Measurements from ENCODE around the gene TSKU.
"Not testable (repeated sequence)": the region's sequence is repeated elsewhere in the genome, so short reads cannot be mapped to it uniquely, and the experiment has no call there.

TSKU gene

GRCh38 chr11:76825726-76826396 is 42.7 kb downstream of the TSKU start:
- no peak for TF ChIP-seq CTCF (IDR thresholded peaks at IDR 0.05; ENCODE audit: extremely low read depth, missing control alignments)
- no peak for DNase-seq (ENCODE audit: low spot score)

DNA sequence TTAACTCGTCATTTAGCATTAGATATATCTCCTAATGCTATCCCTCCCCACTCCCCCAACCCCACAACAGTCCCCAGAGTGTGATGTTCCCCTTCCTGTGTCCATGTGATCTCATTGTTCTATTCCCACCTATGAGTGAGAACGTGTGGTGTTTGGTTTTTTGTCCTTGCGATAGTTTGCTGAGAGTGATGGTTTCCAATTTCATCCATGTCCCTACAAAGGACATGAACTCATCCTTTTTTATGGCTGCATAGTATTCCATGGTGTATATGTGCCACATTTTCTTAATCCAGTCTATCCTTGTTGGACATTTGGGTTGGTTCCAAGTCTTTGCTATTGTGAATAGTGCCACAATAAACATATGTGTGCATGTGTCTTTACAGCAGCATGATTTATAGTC is 43.4 kb downstream of the TSKU start:
- DNase-seq (ENCODE audit: low spot score): not testable (repeated sequence)

- DNase-seq (ENCODE audit: low spot score): not testable (repeated sequence)
Measured at GRCh38 chr11:76827005-76827404, 43.8 kb downstream of the TSKU start.

DNA sequence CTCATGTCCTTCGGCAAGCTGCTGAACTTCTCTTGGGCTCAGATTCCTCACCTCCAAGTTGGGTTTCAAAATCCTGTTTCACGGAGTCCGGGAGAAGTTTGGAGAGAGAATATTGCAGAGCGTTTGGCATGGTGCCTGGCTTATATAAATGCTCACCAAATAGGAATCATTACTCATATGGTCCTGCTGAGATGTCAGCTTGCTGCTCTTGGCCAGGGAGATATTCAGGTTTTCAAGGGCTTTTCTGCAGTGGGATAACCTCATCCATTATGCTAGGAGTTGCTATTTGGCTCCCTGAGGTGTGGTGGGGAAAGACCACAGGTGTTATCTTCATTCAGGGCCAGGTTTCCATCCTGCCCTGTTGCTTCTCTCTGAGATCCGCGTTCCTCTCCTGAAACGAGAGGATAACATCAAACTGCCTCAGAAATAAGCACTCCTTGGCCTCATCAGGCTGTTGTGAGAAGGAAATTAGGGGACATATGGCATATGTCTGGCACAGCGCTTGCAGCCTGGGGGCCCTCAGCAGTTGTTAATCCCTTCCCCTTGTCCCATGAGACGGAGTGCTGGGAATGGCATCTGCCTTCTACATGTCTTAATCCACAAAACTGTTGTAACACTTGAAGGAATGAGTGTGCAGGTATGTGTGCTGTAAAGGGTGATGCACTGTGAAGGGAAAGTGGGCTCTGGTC is 47.6 kb downstream of the TSKU start:
- DNase-seq (ENCODE audit: low spot score): no peak
- no peak for TF ChIP-seq CTCF (IDR thresholded peaks at IDR 0.05; ENCODE audit: extremely low read depth, missing control alignments)

DNA sequence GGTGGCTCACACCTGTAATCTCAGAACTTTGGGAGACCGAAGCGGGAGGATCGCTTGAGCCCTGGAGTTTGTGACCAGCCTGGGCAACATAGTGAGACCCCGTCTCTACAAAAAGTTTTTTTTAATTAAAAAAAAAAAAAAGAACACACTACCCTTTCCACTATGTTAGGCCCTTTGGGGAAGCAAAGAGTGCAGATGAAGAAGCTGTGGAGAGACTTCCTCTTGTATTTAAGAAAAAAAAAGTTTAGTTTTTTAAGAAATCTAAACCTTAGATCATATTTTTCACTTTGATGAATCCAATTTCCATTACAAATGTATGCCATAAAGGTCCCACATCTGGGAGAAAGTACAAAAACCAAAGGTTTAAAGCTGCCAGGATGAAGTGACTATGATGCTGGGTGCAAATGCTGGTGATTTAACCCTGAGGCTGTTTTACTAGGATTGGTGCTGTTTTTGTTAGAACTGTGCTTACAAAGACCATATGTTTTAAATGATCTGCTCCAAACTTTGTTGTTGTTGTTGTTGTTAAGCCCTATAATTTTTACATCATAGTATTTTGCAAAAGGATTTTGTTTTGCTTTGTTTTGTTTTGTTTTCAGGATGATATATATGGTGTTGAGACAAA is 48.6 kb downstream of the TSKU start:
- no peak for TF ChIP-seq CTCF (IDR thresholded peaks at IDR 0.05; ENCODE audit: extremely low read depth, missing control alignments)

DNA sequence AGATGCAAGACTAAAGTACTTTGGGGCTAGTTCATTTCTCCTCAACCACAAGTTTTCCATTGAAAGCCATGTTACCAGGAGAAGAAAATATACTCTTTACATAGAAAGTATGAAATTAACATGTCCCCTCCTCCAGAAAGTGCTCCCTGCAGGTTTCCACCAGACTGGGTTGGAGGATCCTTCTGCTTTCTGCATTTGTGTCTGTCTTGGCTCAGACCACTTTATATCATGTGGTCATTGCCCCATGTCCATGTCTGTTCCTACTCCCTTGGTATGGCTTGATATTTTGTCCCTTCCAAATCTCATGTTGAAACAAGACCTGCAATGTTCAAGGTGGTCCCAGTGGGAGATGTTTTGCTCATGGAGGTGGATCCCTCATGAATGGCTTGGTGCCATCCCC is 49.2 kb downstream of the TSKU start:
- no peak for DNase-seq (ENCODE audit: low spot score)
- no peak for TF ChIP-seq CTCF (IDR thresholded peaks at IDR 0.05; ENCODE audit: extremely low read depth, missing control alignments)

More for the DNA sequence above, 48.6 kb downstream of the TSKU start:
- no peak for DNase-seq (ENCODE audit: low spot score)

DNA sequence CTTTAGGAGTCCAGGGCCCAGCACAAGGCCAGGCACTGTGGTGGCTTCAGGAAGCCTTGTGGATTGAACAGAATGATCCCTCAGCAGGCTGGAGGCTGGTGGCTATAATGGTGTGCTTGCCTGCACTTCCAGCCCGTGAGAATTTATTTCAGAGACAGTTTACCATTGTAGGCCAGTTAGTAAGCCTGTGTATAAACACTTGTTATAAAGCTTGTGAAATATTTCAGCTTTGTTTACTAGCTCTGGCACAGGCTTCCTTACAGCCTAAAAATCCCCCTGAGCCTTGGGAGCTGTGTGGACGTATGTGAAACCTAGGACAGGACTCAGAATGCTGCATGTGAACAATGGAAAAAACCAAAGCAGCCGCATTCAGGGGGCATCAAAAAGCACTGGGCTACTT is 51.0 kb downstream of the TSKU start:
- DNase-seq (ENCODE audit: low spot score): no peak
- no peak for TF ChIP-seq CTCF (IDR thresholded peaks at IDR 0.05; ENCODE audit: extremely low read depth, missing control alignments)

DNA sequence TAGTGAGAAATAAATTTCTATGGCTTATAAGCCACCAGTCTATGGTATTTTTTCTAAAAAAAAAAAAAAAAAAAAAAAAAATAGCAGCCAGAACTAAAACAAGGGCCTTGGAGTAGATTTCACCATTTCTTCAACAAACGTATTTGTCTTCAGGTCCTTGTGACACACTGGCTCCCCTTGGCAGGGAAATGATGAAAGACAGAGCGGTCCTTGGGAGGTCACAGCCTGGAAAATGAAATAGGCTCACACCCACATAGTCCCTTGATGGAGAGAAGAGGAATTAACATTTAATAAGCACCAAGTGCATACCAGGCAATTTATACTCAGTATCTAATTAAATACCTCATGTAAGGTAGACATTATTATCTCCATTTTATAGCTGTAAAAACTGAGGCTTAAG is 51.9 kb downstream of the TSKU start:
- no peak for TF ChIP-seq CTCF (IDR thresholded peaks at IDR 0.05; ENCODE audit: extremely low read depth, missing control alignments)
- no peak for DNase-seq (ENCODE audit: low spot score)

Measured in GM20000 (cell line).